HEK293T (cell line): ENCODE measurements around the gene FKBP8.
"Not testable (repeated sequence)": the region's sequence is repeated elsewhere in the genome, so short reads cannot be mapped to it uniquely, and the experiment has no call there.

Experiments
- BHLHE40 ChIP-seq: fragments of 450-650 bp; IDR thresholded peaks from 2 replicates; pipeline ENCODE4 v1.6.1; 2016; ENCODE audit warnings: mild to moderate bottlenecking, moderate library complexity, borderline replicate concordance
- CTBP1 ChIP-seq: fragments of 450-650 bp; IDR thresholded peaks from 2 replicates; pipeline ENCODE4 v1.6.1; 2016; ENCODE audit warnings: borderline replicate concordance
- ELF4 ChIP-seq: fragments of 450-650 bp; IDR thresholded peaks from 2 replicates; pipeline ENCODE4 v1.6.1; 2017; ENCODE audit warnings: antibody characterized with exemption
- FOXA1 ChIP-seq: fragments of 450-650 bp; IDR thresholded peaks from 2 replicates; pipeline ENCODE4 v1.6.1; 2016; ENCODE audit warnings: mild to moderate bottlenecking
- FOXK2 ChIP-seq: fragments of 450-650 bp; IDR thresholded peaks from 2 replicates; pipeline ENCODE4 v1.6.1; 2016; ENCODE audit warnings: mild to moderate bottlenecking
- FOXM1 ChIP-seq: fragments of 450-650 bp; IDR thresholded peaks from 2 replicates; pipeline ENCODE4 v1.6.1; 2017; ENCODE audit warnings: mild to moderate bottlenecking, borderline replicate concordance
- HDGF ChIP-seq: fragments of 450-650 bp; IDR thresholded peaks from 2 replicates; pipeline ENCODE4 v1.6.1; 2017; ENCODE audit warnings: antibody characterized with exemption, borderline replicate concordance
- L3MBTL2 ChIP-seq: fragments of 450-650 bp; conservative IDR thresholded peaks from 2 replicates; pipeline ENCODE4 v1.6.1; 2016; ENCODE audit warnings: mild to moderate bottlenecking
- SP1 ChIP-seq: fragments of 450-650 bp; IDR thresholded peaks from 2 replicates; pipeline ENCODE4 v1.6.1; 2017
- SUZ12 ChIP-seq: fragments of 450-650 bp; IDR thresholded peaks from 2 replicates; pipeline ENCODE4 v1.6.1; 2016; ENCODE audit warnings: mild to moderate bottlenecking
- TARDBP ChIP-seq: fragments of 450-650 bp; IDR thresholded peaks from 2 replicates; pipeline ENCODE4 v1.6.1; 2016
- ZNF384 ChIP-seq: fragments of 450-650 bp; IDR thresholded peaks from 2 replicates; pipeline ENCODE4 v1.6.1; 2016

DNA sequence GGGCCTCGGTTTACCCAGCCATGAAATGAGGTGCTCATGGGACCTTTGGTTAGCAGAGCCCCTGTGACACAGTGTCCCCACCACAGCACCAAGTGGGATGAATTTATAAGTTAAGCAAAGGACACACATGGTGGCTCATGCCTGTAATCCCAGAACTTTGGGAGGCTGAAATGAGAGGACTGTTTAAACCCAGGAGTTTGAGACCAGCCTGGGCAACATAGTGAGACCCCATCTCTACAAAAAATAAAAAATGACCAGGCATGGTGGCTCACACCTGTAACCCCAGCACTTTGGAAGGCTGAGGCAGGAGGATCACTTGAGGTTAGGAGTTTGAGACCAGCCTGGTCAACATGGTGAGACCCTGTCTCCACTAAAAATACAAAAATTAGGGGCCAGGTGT, 3.2 kb downstream of the FKBP8 start:
- not testable (repeated sequence) for TF ChIP-seq FOXA1, L3MBTL2, SP1, SUZ12, FOXM1, ELF4, BHLHE40, HDGF, CTBP1, TARDBP, FOXK2, ZNF384
